IMR-90 (cell line): Measurements from ENCODE around the gene CATSPERB. TPM values are rescaled to one million over a fixed set of nuclear protein-coding genes. Genes with fewer than 3 reads are reported as not detected.

ENCODE experiments used
- ATAC-seq: fragments of 200-7000 bp; cut with Tn5 transposase; 2 replicates; pipeline ENCODE4 v1.9.1; 2020; ENCODE audit warnings: low read depth, mild to moderate bottlenecking, moderate library complexity
- BruUV-seq: library from RNA; stranded (reverse); fragments of 400-500 nt; replicated peaks from 2 replicates; lab custom pipeline; 2021; lab: Mats Ljungman, UMichigan
- CTCF ChIA-PET: fragments of 300-600 bp; formaldehyde crosslinking; extraction: SDS; loops from one replicate; lab custom pipeline; 2021; ENCODE audit warnings: antibody characterized with exemption; lab: Yijun Ruan, JAX
- POLR2A ChIA-PET: fragments of 300-600 bp; sonication (Branson Sonifier 250); formaldehyde crosslinking; loops from one replicate; lab custom pipeline; 2022; ENCODE audit warnings: antibody characterized with exemption; ENCODE audit not compliant: unreplicated experiment; lab: Charles Lee
- DNase-seq: peaks from one replicate; pipeline ENCODE4 v3.0.0; 2013
- H2AFZ ChIP-seq: replicated peaks from 2 replicates; pipeline ENCODE3; 2013; ENCODE audit warnings: low read length, mild to moderate bottlenecking; ENCODE audit not compliant: poor library complexity
- H2AK5ac ChIP-seq: 2 replicates; pipeline ENCODE4 v1.6.1; 2013; ENCODE audit warnings: low read depth, low read length, inconsistent platforms
- H2AK9ac ChIP-seq: replicated peaks from 2 replicates; pipeline ENCODE3; 2013; ENCODE audit warnings: mild to moderate bottlenecking, low read depth, low read length, moderate library complexity; ENCODE audit not compliant: poor library complexity
- H2BK120ac ChIP-seq: 2 replicates; pipeline ENCODE4 v1.6.1; 2013; ENCODE audit warnings: low read depth, low read length, inconsistent platforms
- H2BK15ac ChIP-seq: 3 replicates; pipeline ENCODE4 v1.6.1; 2013; ENCODE audit warnings: low read depth, low read length, inconsistent platforms
- H2BK20ac ChIP-seq: 2 replicates; pipeline ENCODE4 v1.6.1; 2013; ENCODE audit warnings: low read depth, mild to moderate bottlenecking, inconsistent platforms, low read length, moderate library complexity
- H2BK5ac ChIP-seq: 2 replicates; pipeline ENCODE4 v1.6.1; 2013; ENCODE audit warnings: mild to moderate bottlenecking, low read depth, low read length, inconsistent platforms; ENCODE audit not compliant: poor library complexity, severe bottlenecking
- H3K14ac ChIP-seq: replicated peaks from 2 replicates; pipeline ENCODE4 v1.6.1; 2013; ENCODE audit warnings: low read depth, low read length, inconsistent platforms
- H3K18ac ChIP-seq: 2 replicates; pipeline ENCODE4 v1.6.1; 2013; ENCODE audit warnings: low read depth, low read length, control low read depth
- H3K23ac ChIP-seq: 2 replicates; pipeline ENCODE4 v1.6.1; 2013; ENCODE audit warnings: low read depth, low read length, inconsistent platforms
- H3K27ac ChIP-seq: 2 replicates; pipeline ENCODE4 v1.5.1; 2013; ENCODE audit warnings: mild to moderate bottlenecking, control low read depth, low read length; ENCODE audit not compliant: insufficient read depth
- H3K27me3 ChIP-seq: 2 replicates; pipeline ENCODE4 v1.6.1; 2013; ENCODE audit warnings: low read length; ENCODE audit not compliant: control insufficient read depth, insufficient read depth
- H3K36me3 ChIP-seq: 2 replicates; pipeline ENCODE4 v1.6.1; 2013; ENCODE audit warnings: low read length, mixed read lengths; ENCODE audit not compliant: control insufficient read depth, insufficient read depth
- H3K4ac ChIP-seq: 2 replicates; pipeline ENCODE4 v1.6.1; 2013; ENCODE audit warnings: low read depth, low read length, inconsistent platforms
- H3K4me1 ChIP-seq: 2 replicates; pipeline ENCODE4 v1.6.1; 2013; ENCODE audit warnings: low read length, mixed read lengths; ENCODE audit not compliant: control insufficient read depth, insufficient read depth
- H3K4me2 ChIP-seq: 2 replicates; pipeline ENCODE4 v1.6.1; 2013; ENCODE audit warnings: low read depth, mild to moderate bottlenecking, control low read depth, low read length, moderate library complexity
- H3K4me3 ChIP-seq: 2 replicates; pipeline ENCODE4 v1.5.1; 2013; ENCODE audit warnings: low read depth, mild to moderate bottlenecking, control low read depth, low read length, moderate library complexity; ENCODE audit not compliant: insufficient read depth
- H3K56ac ChIP-seq: 2 replicates; pipeline ENCODE4 v1.6.1; 2013; ENCODE audit warnings: low read length, inconsistent platforms; ENCODE audit not compliant: insufficient read depth; ENCODE audit errors: extremely low read depth
- H3K79me1 ChIP-seq, 2 experiments: 2 replicates each; pipeline ENCODE4 v1.6.1; 2013; ENCODE audit warnings: low read length in 2 of 2, inconsistent platforms in 1 of 2, low read depth in 1 of 2
- H3K9ac ChIP-seq: 2 replicates; pipeline ENCODE4 v1.6.1; 2013; ENCODE audit warnings: low read depth, low read length, control low read depth
- H3K9me1 ChIP-seq: 2 replicates; pipeline ENCODE4 v1.6.1; 2013; ENCODE audit warnings: low read length, inconsistent platforms; ENCODE audit not compliant: insufficient read depth
- H3K9me3 ChIP-seq: 2 replicates; pipeline ENCODE4 v1.6.1; 2013; ENCODE audit warnings: low read length; ENCODE audit not compliant: control insufficient read depth, insufficient read depth
- H4K20me1 ChIP-seq: 2 replicates; pipeline ENCODE4 v1.6.1; 2013; ENCODE audit warnings: low read length, inconsistent platforms; ENCODE audit not compliant: insufficient read depth
- H4K5ac ChIP-seq: 2 replicates; pipeline ENCODE4 v1.6.1; 2013; ENCODE audit warnings: mild to moderate bottlenecking, low read depth, low read length, control low read depth
- H4K8ac ChIP-seq, 2 experiments: 2 replicates each; pipeline ENCODE4 v1.6.1; 2013; ENCODE audit warnings: low read depth in 2 of 2, low read length in 2 of 2, control low read depth in 1 of 2, inconsistent platforms in 1 of 2
- H4K91ac ChIP-seq: 2 replicates; pipeline ENCODE4 v1.6.1; 2013; ENCODE audit warnings: low read depth, low read length, inconsistent platforms; ENCODE audit not compliant: insufficient read depth
- CHD1 ChIP-seq: IDR thresholded peaks from 2 replicates; pipeline ENCODE4 v1.6.1; 2012; ENCODE audit warnings: low read depth, low read length, improper control_type of control experiment
- POLR2A ChIP-seq: IDR thresholded peaks from 2 replicates; pipeline ENCODE4 v1.6.1; 2012; ENCODE audit warnings: mild to moderate bottlenecking, low read depth, low read length
- WGBS, 2 experiments: methylation state at CpG; one replicate each; pipeline versions ENCODE4 v1.1.5 to v1.1.7; 2013; ENCODE audit warnings: missing lambda C conversion rate in 2 of 2; ENCODE audit not compliant: insufficient read length in 1 of 2; ENCODE audit errors: extremely low coverage in 2 of 2; 5-methylcytosine and 5-hydroxymethylcytosine counted together
- dilution Hi-C: fragments of 300-500 bp; cut with HindIII; formaldehyde crosslinking; loops from one replicate; pipeline ENCODE4 v1.14.3; 2018; ENCODE audit warnings: low sequenced_read_pairs; ENCODE audit not compliant: unreplicated experiment
- in situ Hi-C: fragments of 300-500 bp; cut with MboI; formaldehyde crosslinking; loops from 3 replicates; pipeline ENCODE4 v1.14.3; 2019; ENCODE audit warnings: low sequenced_read_pairs, inconsistent platforms, mixed read lengths
- intact Hi-C: fragments of 100-400 bp; cut with micrococcal nuclease; formaldehyde crosslinking; loops from 2 replicates; pipeline ENCODE4 v1.10.0; 2022
- polyA plus RNA-seq, 3 experiments: library from polyadenylated mRNA; depleted of rRNA; stranded (reverse); fragments of >200 nt; gene quantifications; 2 replicates each; pipeline ENCODE4 v1.2.3, GENCODE V29; 2012; ENCODE audit warnings: low replicate concordance in 1 of 3
- total RNA-seq: library from RNA; depleted of rRNA; stranded (reverse); fragments of >200 nt; gene quantifications from 2 replicates; pipeline ENCODE4 v1.2.3, GENCODE V29; 2012

Gene CATSPERB
- total and polyA plus RNA-seq, 2 of the 4 experiments (the other 2 are of a cell fraction) = not detected

GRCh38 chr14:91743305-91743653, 11.4 kb upstream of the CATSPERB start:
- Histone ChIP-seq H3K14ac (no peak overlapping the region), H3K4me3 (no peak overlapping the region), H3K23ac (no peak overlapping the region), H3K36me3 (no peaks in the 10 kb centered on the region), H3K4me2 (no peak overlapping the region), H3K9me1 (no peaks in the 10 kb centered on the region), H3K4me1 (no peaks in the 10 kb centered on the region), H4K91ac (no peak overlapping the region), H2AK5ac (no peak overlapping the region), H2BK5ac (no peak overlapping the region), H3K9ac (no peak overlapping the region), H3K4ac (no peak overlapping the region), H2AFZ (no peak overlapping the region), H3K79me1 (no peaks in the 10 kb centered on the region), H2BK15ac (no peak overlapping the region), H3K27me3 (no peaks in the 10 kb centered on the region), H2AK9ac (no peak overlapping the region), H3K9me3 (no peaks in the 10 kb centered on the region), H4K5ac (no peak overlapping the region), H3K27ac (no peak overlapping the region), H4K8ac (no peak overlapping the region), H3K18ac (no peak overlapping the region), H2BK120ac (no peak overlapping the region), H4K20me1 (no peaks in the 10 kb centered on the region), H2BK20ac (no peak overlapping the region), H3K56ac (no peak overlapping the region)
- in situ Hi-C loops = no loop called here
- intact Hi-C loops = no loop called here
- DNase-seq (no peak), ATAC-seq (no peak)
- no CpG with 5 or more reads among the region's 2 CpGs for WGBS, 2 experiments
- dilution Hi-C loops = no loop called here
- POLR2A ChIA-PET = no interaction called here
- BruUV-seq = no TSS peak
- TF ChIP-seq CHD1 (no peak), POLR2A (no peak)
- CTCF ChIA-PET = no interaction called here
